MCF 10A (cell line): ENCODE results near the gene TRIM31. TPM values are rescaled to one million over a fixed set of nuclear protein-coding genes. Genes with fewer than 3 reads are reported as not detected.

Experiments
- BruUV-seq: library from RNA; stranded (reverse); fragments of 400-500 nt; replicated peaks from 2 replicates; lab custom pipeline; 2021; lab: Mats Ljungman, UMichigan
- CTCF ChIA-PET: fragments of 300-600 bp; sonication (Branson Sonifier 250); formaldehyde crosslinking; extraction: SDS; loops from one replicate; lab custom pipeline; 2021; ENCODE audit warnings: antibody characterized with exemption, inconsistent platforms; lab: Yijun Ruan, JAX
- POLR2A ChIA-PET: fragments of 300-600, 350-650 bp; sonication (Branson Sonifier 250); formaldehyde crosslinking; extraction: SDS; loops from one replicate; lab custom pipeline; 2020; ENCODE audit warnings: antibody characterized with exemption, inconsistent platforms; lab: Yijun Ruan, JAX
- DNase-seq: peaks from one replicate; pipeline ENCODE4 v3.0.0-alpha.2; 2018; ENCODE audit not compliant: unreplicated experiment
- H3K27ac Mint-ChIP-seq: one replicate; pipeline ENCODE4 v1.8.0; 2022; ENCODE audit warnings: mild to moderate bottlenecking, low read depth, mixed read lengths; ENCODE audit not compliant: unreplicated experiment
- H3K27me3 Mint-ChIP-seq: one replicate; pipeline ENCODE4 v1.8.0; 2022; ENCODE audit warnings: mixed read lengths; ENCODE audit not compliant: insufficient read depth, unreplicated experiment
- H3K36me3 Mint-ChIP-seq: one replicate; pipeline ENCODE4 v1.8.0; 2022; ENCODE audit warnings: mild to moderate bottlenecking, moderate library complexity, mixed read lengths; ENCODE audit not compliant: insufficient read depth, unreplicated experiment
- H3K4me1 Mint-ChIP-seq: one replicate; pipeline ENCODE4 v1.8.0; 2022; ENCODE audit warnings: mixed read lengths; ENCODE audit not compliant: insufficient read depth, unreplicated experiment
- H3K4me3 Mint-ChIP-seq: one replicate; pipeline ENCODE4 v1.8.0; 2022; ENCODE audit warnings: mild to moderate bottlenecking, moderate library complexity, mixed read lengths; ENCODE audit not compliant: unreplicated experiment
- H3K9me3 Mint-ChIP-seq: one replicate; pipeline ENCODE4 v1.8.0; 2022; ENCODE audit warnings: mixed read lengths; ENCODE audit not compliant: unreplicated experiment
- CTCF ChIP-seq: fragments of 200-600 bp; IDR thresholded peaks from one replicate; pipeline ENCODE4 v1.8.0; 2022; ENCODE audit warnings: antibody characterized with exemption, mild to moderate bottlenecking; ENCODE audit not compliant: unreplicated experiment
- intact Hi-C: fragments of 100-400 bp; cut with micrococcal nuclease; formaldehyde crosslinking; loops from 2 replicates; pipeline ENCODE4 v1.14.1; 2022
- total RNA-seq: library from RNA; stranded (reverse); gene quantifications from 2 replicates; pipeline ENCODE4 v1.2.3, GENCODE V29; 2022

The TRIM31 gene
- total RNA-seq, 1 experiment from 2014 or later, result not detected

DNA sequence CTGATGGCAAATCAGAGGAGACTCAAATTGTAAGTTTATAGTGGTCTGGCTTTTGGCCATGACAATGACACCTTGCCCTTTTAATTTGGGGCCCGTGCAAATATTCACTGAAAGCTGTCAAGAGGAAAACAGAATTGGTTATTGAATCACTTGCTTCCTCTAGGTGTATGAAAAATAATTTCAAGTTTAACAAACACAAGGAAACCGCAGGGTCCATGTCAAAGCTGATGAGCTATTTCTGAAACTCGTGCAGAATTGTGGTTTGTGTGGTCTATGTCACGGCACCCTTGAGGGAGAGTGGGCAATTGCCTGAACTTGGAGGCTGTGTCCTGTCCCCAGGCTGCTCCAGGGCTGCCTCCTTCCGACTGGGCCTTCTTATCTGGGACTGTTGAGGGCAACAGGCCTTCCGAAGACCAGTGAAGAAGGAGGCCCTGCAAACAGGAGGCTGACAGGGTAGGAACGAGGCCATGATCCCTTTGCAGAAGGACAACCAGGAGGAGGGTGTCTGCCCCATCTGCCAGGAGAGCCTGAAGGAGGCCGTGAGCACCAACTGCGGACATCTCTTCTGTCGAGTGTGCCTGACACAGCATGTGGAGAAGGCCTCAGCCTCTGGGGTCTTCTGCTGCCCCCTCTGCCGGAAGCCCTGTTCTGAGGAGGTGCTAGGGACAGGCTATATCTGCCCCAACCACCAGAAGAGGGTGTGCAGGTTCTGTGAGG is 23.8 kb upstream of the TRIM31 start:
- BruUV-seq, result no TSS peak
- Mint-ChIP-seq H3K4me3 (no peak overlapping the region), H3K36me3 (no peaks in the 10 kb centered on the region), H3K27ac (no peak overlapping the region), H3K9me3 (no peaks in the 10 kb centered on the region), H3K27me3 (peaks cover 51% of the 10 kb centered on the region), H3K4me1 (no peaks in the 10 kb centered on the region)
- TF ChIP-seq CTCF, result no peak
- POLR2A ChIA-PET, result interaction anchor here (0.7 kb wide), 1 partner anchor 34 kb away, joined by 4 read pairs; no protein-coding TSS in a partner anchor
- CTCF ChIA-PET, result interaction anchor here (1.0 kb wide), 1 partner anchor 9 kb away, joined by 3 read pairs; no protein-coding TSS in a partner anchor
- intact Hi-C loops, result no loop called here
- no peak for DNase-seq

- H3K4me3 Mint-ChIP-seq, result no peak within 1 kb of the TSS
- H3K4me1 Mint-ChIP-seq, result peaks cover 6% of the 10 kb centered on the region
- H3K27me3 Mint-ChIP-seq, result peaks cover 49% of the 10 kb centered on the region
- CTCF ChIA-PET, result interaction anchor here (0.5 to 1.0 kb wide), 3 partner anchors 8 to 266 kb away, joined by 3 read pairs; no protein-coding TSS in a partner anchor
- POLR2A ChIA-PET, result interaction anchor here (0.7 kb wide), 1 partner anchor 33 kb away, joined by 4 read pairs; no protein-coding TSS in a partner anchor
- no peak for TF ChIP-seq CTCF
- no TSS peak for BruUV-seq
- H3K36me3 Mint-ChIP-seq, result no peaks in the 10 kb centered on the region
- no peak for DNase-seq
- H3K27ac Mint-ChIP-seq, result no peak within 1 kb of the TSS
- no peaks in the 10 kb centered on the region for H3K9me3 Mint-ChIP-seq
- intact Hi-C loops, result no loop called here
Observed at GRCh38 chr6:30135757-30136156, 22.9 kb upstream of the TRIM31 start, which contains the start of gene TRIM40. Gene TRIM40, plus strand, starts transcription at chr6:30136140. Its CDS starts 897 bp downstream, at chr6:30137037.

GRCh38 chr6:30135147-30135546 is 22.3 kb upstream of the TRIM31 start:
- intact Hi-C loops, result no loop called here
- peaks cover 43% of the 10 kb centered on the region for H3K27me3 Mint-ChIP-seq
- H3K4me1 Mint-ChIP-seq, result peaks cover 12% of the 10 kb centered on the region
- DNase-seq, result no peak
- no peak for TF ChIP-seq CTCF
- H3K9me3 Mint-ChIP-seq, result no peaks in the 10 kb centered on the region
- ChIA-PET CTCF (interaction anchor here (1.0 to 6.6 kb wide), 2 partner anchors 8 to 30 kb away, joined by 6 to 153 read pairs; no protein-coding TSS in a partner anchor), POLR2A (no interaction called here)
- no peaks in the 10 kb centered on the region for H3K36me3 Mint-ChIP-seq
- H3K4me3 Mint-ChIP-seq, result no peak overlapping the region
- H3K27ac Mint-ChIP-seq, result no peak overlapping the region
- no TSS peak for BruUV-seq

- Mint-ChIP-seq H3K27me3 (peaks cover 28% of the 10 kb centered on the region), H3K4me3 (no peak overlapping the region), H3K36me3 (no peaks in the 10 kb centered on the region), H3K9me3 (no peaks in the 10 kb centered on the region), H3K4me1 (peaks cover 20% of the 10 kb centered on the region), H3K27ac (no peak overlapping the region)
- POLR2A ChIA-PET, result interaction anchor here (0.7 to 4.6 kb wide), 9 partner anchors 22 to 409 kb away, joined by 3 to 33 read pairs (median 8); partner anchors contain the start of genes POLR1H and PPP1R11
- CTCF ChIA-PET, result interaction anchor here (0.6 to 6.6 kb wide), 39 partner anchors 9 to 477 kb away, joined by 3 to 153 read pairs (median 7); partner anchors contain the start of genes POLR1H, TRIM10 and TRIM15
- no peak for TF ChIP-seq CTCF
- no peak for DNase-seq
- intact Hi-C loops, result loop anchor here (1.0 kb wide), 2 partner anchors 29 to 38 kb away; no protein-coding TSS in a partner anchor
- no TSS peak for BruUV-seq
Observed at GRCh38 chr6:30131947-30132497, 19.1 kb upstream of the TRIM31 start.
